Neural progenitor cell (in vitro differentiated cells): Measurements from ENCODE around the gene TPCN2. TPM values are rescaled to one million over a fixed set of nuclear protein-coding genes. Genes with fewer than 3 reads are reported as not detected.

Source experiments
- DNase-seq: peaks from one replicate; pipeline ENCODE4 v3.0.0-alpha.2; 2016; ENCODE audit warnings: low spot score
- H2AFZ ChIP-seq: fragments of 200-600 bp; sonication (generic); replicated peaks from 2 replicates; pipeline ENCODE4 v1.6.1; 2016; ENCODE audit warnings: antibody characterized with exemption
- H3F3A ChIP-seq: fragments of 200-600 bp; sonication (generic); 2 replicates; pipeline ENCODE4 v1.6.1; 2016; ENCODE audit warnings: antibody characterized with exemption, low read depth
- H3K27ac ChIP-seq: fragments of 200-600 bp; sonication (generic); 2 replicates; pipeline ENCODE4 v1.5.1; 2016; ENCODE audit warnings: mild to moderate bottlenecking
- H3K27me3 ChIP-seq: fragments of 200-600 bp; sonication (generic); 2 replicates; pipeline ENCODE4 v1.6.1; 2016; ENCODE audit warnings: mild to moderate bottlenecking, moderate library complexity
- H3K36me3 ChIP-seq: fragments of 200-600 bp; sonication (generic); 2 replicates; pipeline ENCODE4 v1.5.1; 2016
- H3K4me1 ChIP-seq: fragments of 200-600 bp; sonication (generic); 2 replicates; pipeline ENCODE4 v1.6.1; 2016; ENCODE audit warnings: mixed run types
- H3K4me2 ChIP-seq: fragments of 200-600 bp; sonication (generic); 2 replicates; pipeline ENCODE4 v1.6.1; 2016
- H3K4me3 ChIP-seq: fragments of 200-600 bp; sonication (generic); 2 replicates; pipeline ENCODE4 v1.5.1; 2016
- H3K79me2 ChIP-seq: fragments of 200-600 bp; sonication (generic); 2 replicates; pipeline ENCODE4 v1.6.1; 2016; ENCODE audit warnings: low read depth
- H3K9ac ChIP-seq: fragments of 200-600 bp; sonication (generic); 2 replicates; pipeline ENCODE4 v1.6.1; 2016
- H3K9me3 ChIP-seq: fragments of 200-600 bp; sonication (generic); 2 replicates; pipeline ENCODE4 v1.5.1; 2016; ENCODE audit warnings: low read depth
- H4K20me1 ChIP-seq: fragments of 200-600 bp; sonication (generic); 2 replicates; pipeline ENCODE4 v1.6.1; 2016; ENCODE audit warnings: low read depth
- H3K27ac Mint-ChIP-seq: 3 replicates; pipeline ENCODE4 v1.8.0; 2021; ENCODE audit warnings: mixed read lengths
- H3K27me3 Mint-ChIP-seq: 2 replicates; pipeline ENCODE4 v1.8.0; 2022; ENCODE audit warnings: low read depth, mild to moderate bottlenecking, inconsistent platforms, moderate library complexity, mixed read lengths; ENCODE audit not compliant: insufficient read depth
- H3K36me3 Mint-ChIP-seq: 3 replicates; pipeline ENCODE4 v1.8.0; 2021; ENCODE audit warnings: mixed read lengths
- H3K4me1 Mint-ChIP-seq: 3 replicates; pipeline ENCODE4 v1.8.0; 2021; ENCODE audit warnings: mixed read lengths
- H3K4me3 Mint-ChIP-seq: 3 replicates; pipeline ENCODE4 v1.8.0; 2021; ENCODE audit warnings: mild to moderate bottlenecking, moderate library complexity, mixed read lengths
- H3K9me3 Mint-ChIP-seq: 3 replicates; pipeline ENCODE4 v1.8.0; 2020; ENCODE audit warnings: mixed read lengths
- EZH2 ChIP-seq: fragments of 200-600 bp; sonication (generic); IDR thresholded peaks from 2 replicates; pipeline ENCODE4 v1.6.1; 2017; ENCODE audit warnings: antibody characterized with exemption, mild to moderate bottlenecking, moderate library complexity
- EZH2phosphoT487 ChIP-seq: fragments of 200-600 bp; sonication (generic); IDR thresholded peaks from 2 replicates; pipeline ENCODE4 v1.6.1; 2017; ENCODE audit warnings: antibody characterized with exemption
- total RNA-seq: library from RNA; depleted of rRNA; stranded (reverse); fragments of >200 nt; gene quantifications from 2 replicates; pipeline ENCODE4 v1.2.3, GENCODE V29; 2015; ENCODE audit warnings: low replicate concordance
- TF ChIP-seq, protein P1 (sequence below): fragments of 200-600 bp; sonication (generic); IDR thresholded peaks from 2 replicates; pipeline ENCODE4 v1.5.1; 2017; ENCODE audit warnings: antibody characterized with exemption, mild to moderate bottlenecking

Gene TPCN2
- total RNA-seq, 1 donor from 2014 or later, result 7.2 TPM

DNA sequence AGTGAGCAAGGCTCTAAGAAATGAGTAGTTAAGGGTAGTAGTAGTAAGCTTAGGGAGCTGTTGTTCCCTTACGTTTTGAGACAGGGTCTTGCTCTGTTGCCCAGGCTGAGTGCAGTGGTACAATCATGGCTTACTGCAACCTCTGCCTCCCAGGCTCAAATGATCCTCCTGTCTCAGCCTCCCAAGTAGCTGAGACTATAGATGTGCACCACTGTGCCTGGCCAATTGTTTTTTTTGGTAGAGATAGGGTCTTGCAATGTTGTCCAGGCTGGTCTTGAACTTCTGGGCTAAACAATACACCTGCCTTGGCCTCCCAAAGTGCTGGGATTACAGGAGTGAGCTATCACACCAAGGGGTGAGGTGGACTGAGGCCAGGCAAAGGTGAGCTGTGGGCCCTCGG, 117.0 kb downstream of the TPCN2 start:
- H3K9me3 ChIP-seq, result no peaks in the 10 kb centered on the region
- no peaks in the 10 kb centered on the region for H3K79me2 ChIP-seq
- Mint-ChIP-seq H3K27me3 (peaks cover 14% of the 10 kb centered on the region), H3K4me1 (peaks cover 12% of the 10 kb centered on the region), H3K4me3 (no peak overlapping the region), H3K36me3 (no peaks in the 10 kb centered on the region), H3K9me3 (peaks cover 8% of the 10 kb centered on the region), H3K27ac (no peak overlapping the region)
- DNase-seq, result no peak
- no peak overlapping the region for H3K27ac ChIP-seq
- no peak overlapping the region for H3K4me2 ChIP-seq
- H3K4me1 ChIP-seq, result no peaks in the 10 kb centered on the region
- H3F3A ChIP-seq, result no peaks in the 10 kb centered on the region
- no peaks in the 10 kb centered on the region for H4K20me1 ChIP-seq
- H3K4me3 ChIP-seq, result no peak overlapping the region
- TF ChIP-seq EZH2phosphoT487, result no peak
- TF ChIP-seq, protein P1, sequence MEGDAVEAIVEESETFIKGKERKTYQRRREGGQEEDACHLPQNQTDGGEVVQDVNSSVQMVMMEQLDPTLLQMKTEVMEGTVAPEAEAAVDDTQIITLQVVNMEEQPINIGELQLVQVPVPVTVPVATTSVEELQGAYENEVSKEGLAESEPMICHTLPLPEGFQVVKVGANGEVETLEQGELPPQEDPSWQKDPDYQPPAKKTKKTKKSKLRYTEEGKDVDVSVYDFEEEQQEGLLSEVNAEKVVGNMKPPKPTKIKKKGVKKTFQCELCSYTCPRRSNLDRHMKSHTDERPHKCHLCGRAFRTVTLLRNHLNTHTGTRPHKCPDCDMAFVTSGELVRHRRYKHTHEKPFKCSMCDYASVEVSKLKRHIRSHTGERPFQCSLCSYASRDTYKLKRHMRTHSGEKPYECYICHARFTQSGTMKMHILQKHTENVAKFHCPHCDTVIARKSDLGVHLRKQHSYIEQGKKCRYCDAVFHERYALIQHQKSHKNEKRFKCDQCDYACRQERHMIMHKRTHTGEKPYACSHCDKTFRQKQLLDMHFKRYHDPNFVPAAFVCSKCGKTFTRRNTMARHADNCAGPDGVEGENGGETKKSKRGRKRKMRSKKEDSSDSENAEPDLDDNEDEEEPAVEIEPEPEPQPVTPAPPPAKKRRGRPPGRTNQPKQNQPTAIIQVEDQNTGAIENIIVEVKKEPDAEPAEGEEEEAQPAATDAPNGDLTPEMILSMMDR, result no peak
- H2AFZ ChIP-seq, result no peak overlapping the region
- no peak overlapping the region for H3K9ac ChIP-seq
- no peaks in the 10 kb centered on the region for H3K27me3 ChIP-seq
- no peaks in the 10 kb centered on the region for H3K36me3 ChIP-seq

DNA sequence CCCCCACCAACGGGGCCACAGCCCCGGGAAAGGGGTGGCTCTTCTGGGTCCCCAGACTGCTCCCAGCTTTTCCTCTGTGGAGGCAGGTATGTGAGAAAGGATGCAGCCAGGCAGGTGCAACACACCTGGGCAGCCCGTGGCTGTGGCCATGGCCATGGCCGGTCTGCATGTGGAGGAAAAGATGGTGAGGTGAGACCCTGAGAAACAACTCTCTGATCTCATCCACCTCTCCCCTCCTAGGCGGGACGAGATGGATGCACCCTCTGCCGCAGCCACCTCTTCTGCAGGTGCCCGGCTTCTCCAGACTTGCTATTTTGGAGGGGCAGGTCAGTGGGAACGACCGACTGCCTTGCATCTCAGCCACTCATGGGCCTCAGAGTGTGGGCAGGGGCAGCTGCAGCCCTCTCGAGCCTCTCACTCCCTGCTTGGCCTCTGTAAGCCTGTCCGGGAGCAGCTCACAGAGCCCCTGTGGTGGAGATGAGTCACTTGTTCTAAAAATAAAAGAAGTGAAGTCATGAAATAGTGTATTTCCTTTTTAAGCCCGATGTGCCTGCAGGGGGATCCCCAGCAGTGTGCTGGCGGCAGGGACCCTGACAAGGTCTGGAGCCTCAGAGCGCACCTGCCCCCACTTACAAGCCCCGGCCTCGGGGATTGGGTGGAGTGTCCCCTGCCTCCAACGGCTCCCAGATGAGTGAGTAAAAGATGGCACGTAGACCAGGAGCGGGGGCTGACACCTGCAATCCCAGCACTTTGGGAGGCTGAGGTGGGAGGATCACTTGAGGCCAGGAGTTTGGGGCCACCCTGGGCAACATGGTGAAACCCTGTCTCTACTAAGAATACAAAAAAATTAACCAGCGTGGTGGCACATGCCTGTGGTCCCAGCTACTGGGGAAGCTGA, 117.7 kb downstream of the TPCN2 start:
- Mint-ChIP-seq H3K36me3 (no peaks in the 10 kb centered on the region), H3K4me1 (peaks cover 10% of the 10 kb centered on the region), H3K4me3 (no peak overlapping the region), H3K9me3 (peaks cover 8% of the 10 kb centered on the region), H3K27me3 (peaks cover 12% of the 10 kb centered on the region), H3K27ac (peak overlapping the region; percentile 53)
- Histone ChIP-seq H4K20me1 (no peaks in the 10 kb centered on the region), H2AFZ (no peak overlapping the region), H3K36me3 (no peaks in the 10 kb centered on the region), H3K4me1 (no peaks in the 10 kb centered on the region), H3K4me3 (no peak overlapping the region), H3K27ac (no peak overlapping the region), H3K4me2 (no peak overlapping the region), H3K9me3 (no peaks in the 10 kb centered on the region), H3K9ac (no peak overlapping the region), H3F3A (no peaks in the 10 kb centered on the region), H3K27me3 (no peaks in the 10 kb centered on the region), H3K79me2 (no peaks in the 10 kb centered on the region)
- peak; percentile 34 for DNase-seq
- TF ChIP-seq, protein P1, result no peak
- TF ChIP-seq EZH2, result no peak
- TF ChIP-seq EZH2phosphoT487, result no peak

DNA sequence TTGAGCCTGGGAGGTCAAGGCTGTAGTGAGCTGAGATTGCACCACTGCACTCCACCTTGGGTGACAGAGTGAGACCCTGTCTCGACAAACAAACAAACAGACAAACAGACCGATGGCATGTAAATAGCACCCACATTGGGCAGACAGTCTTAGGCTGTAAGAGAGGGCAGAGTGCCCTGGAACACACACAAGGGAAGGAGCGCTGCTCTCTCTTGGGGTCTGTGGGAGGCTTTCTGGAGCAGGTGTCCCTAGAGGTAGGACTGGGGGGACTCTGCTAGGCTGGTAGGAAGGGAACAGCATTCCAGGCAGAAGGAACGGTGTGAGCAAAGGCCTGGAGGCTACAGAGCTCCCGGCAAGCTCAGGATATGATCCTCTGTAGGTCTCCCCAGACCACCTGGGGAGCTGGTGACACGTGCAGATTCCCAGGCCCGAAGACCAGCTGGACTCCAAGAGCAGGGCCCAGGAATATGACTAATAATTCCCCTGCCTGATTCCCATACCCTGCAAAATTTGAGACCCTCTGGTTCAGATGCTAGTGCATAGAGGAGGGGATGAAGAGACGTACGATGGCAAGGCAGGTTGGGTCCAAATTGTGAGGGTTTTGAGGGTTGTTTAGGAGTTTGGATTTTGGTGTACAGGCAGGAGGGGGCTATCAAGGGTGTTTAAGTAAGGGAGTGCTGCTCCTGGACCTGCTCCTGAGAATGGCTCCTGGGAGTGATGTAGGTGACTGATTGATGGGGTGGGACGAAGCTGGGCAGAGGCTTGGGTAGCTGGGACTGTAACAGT, 118.6 kb downstream of the TPCN2 start:
- Histone ChIP-seq H3K4me1 (no peaks in the 10 kb centered on the region), H3K9me3 (no peaks in the 10 kb centered on the region), H3K79me2 (no peaks in the 10 kb centered on the region), H3K9ac (no peak overlapping the region), H3K27me3 (no peaks in the 10 kb centered on the region), H3K36me3 (no peaks in the 10 kb centered on the region), H3K4me2 (no peak overlapping the region), H4K20me1 (no peaks in the 10 kb centered on the region), H2AFZ (no peak overlapping the region), H3F3A (no peaks in the 10 kb centered on the region), H3K27ac (no peak overlapping the region), H3K4me3 (no peak overlapping the region)
- Mint-ChIP-seq H3K27ac (no peak overlapping the region), H3K9me3 (peaks cover 8% of the 10 kb centered on the region), H3K4me3 (no peak overlapping the region), H3K27me3 (peaks cover 15% of the 10 kb centered on the region), H3K4me1 (peaks cover 9% of the 10 kb centered on the region), H3K36me3 (no peaks in the 10 kb centered on the region)
- DNase-seq, result no peak
- TF ChIP-seq EZH2phosphoT487, result no peak
- TF ChIP-seq, protein P1, result no peak
- no peak for TF ChIP-seq EZH2
